WTC11 (cell line): ENCODE data around the gene ZBTB20.

Experiments used
- CREB1 ChIP-seq: sonication (generic); formaldehyde crosslinking; IDR thresholded peaks from 2 replicates; pipeline ENCODE4 v1.8.0; 2023; ENCODE audit warnings: mild to moderate bottlenecking, missing genetic modification reagents
- JAZF1 ChIP-seq: fragments of 250-450 bp; sonication (Bioruptor Pico); IDR thresholded peaks from 2 replicates; pipeline ENCODE4 v1.9.0; 2021; ENCODE audit warnings: moderate library complexity, mild to moderate bottlenecking, inconsistent platforms
- MAX ChIP-seq: sonication (generic); formaldehyde crosslinking; IDR thresholded peaks from 2 replicates; pipeline ENCODE4 v1.8.0; 2022; ENCODE audit warnings: mild to moderate bottlenecking, missing genetic modification reagents
- SOX15 ChIP-seq: fragments of 250-450 bp; sonication (Bioruptor Pico); IDR thresholded peaks from 2 replicates; pipeline ENCODE4 v1.9.0; 2021; ENCODE audit warnings: mild to moderate bottlenecking
- TF ChIP-seq, protein P1 (sequence below): fragments of 200-600 bp; IDR thresholded peaks from 2 replicates; pipeline ENCODE4 v1.8.0; 2022; ENCODE audit warnings: antibody characterized with exemption

- TF ChIP-seq, protein P1, sequence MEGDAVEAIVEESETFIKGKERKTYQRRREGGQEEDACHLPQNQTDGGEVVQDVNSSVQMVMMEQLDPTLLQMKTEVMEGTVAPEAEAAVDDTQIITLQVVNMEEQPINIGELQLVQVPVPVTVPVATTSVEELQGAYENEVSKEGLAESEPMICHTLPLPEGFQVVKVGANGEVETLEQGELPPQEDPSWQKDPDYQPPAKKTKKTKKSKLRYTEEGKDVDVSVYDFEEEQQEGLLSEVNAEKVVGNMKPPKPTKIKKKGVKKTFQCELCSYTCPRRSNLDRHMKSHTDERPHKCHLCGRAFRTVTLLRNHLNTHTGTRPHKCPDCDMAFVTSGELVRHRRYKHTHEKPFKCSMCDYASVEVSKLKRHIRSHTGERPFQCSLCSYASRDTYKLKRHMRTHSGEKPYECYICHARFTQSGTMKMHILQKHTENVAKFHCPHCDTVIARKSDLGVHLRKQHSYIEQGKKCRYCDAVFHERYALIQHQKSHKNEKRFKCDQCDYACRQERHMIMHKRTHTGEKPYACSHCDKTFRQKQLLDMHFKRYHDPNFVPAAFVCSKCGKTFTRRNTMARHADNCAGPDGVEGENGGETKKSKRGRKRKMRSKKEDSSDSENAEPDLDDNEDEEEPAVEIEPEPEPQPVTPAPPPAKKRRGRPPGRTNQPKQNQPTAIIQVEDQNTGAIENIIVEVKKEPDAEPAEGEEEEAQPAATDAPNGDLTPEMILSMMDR = no peak
- TF ChIP-seq JAZF1 (CRISPR knock-in tag) (no peak), SOX15 (CRISPR knock-in tag) (no peak), MAX (CRISPR knock-in tag) (no peak), CREB1 (CRISPR knock-in tag) (no peak)
These were observed 700.5 kb downstream of the ZBTB20 start for GRCh38 chr3:114446600-114446999.
